Stimulated activated CD4-positive, alpha-beta T cell treated with anti-CD3 and anti-CD28 coated beads, Interleukin-12 subunit alpha, Interleukin-12 subunit beta, amount 100 ng/mL, for 48 hours (primary cell): ENCODE results near the gene JUNB.
A peak's percentile ranks its signal among the peaks of the same experiment; 100 is the strongest.
"Not testable (repeated sequence)": the region's sequence is repeated elsewhere in the genome, so short reads cannot be mapped to it uniquely, and the experiment has no call there.

Experiments used
- DNase-seq, 3 donors: peaks; one replicate each; pipeline ENCODE4 v3.0.0-alpha.2; 2020; ENCODE audit warnings: low read depth in 2 of 3, low spot score in 1 of 3

Gene JUNB

GRCh38 chr19:12802267-12803106, 11.2 kb downstream of the JUNB start:
- DNase-seq, result no peak

GRCh38 chr19:12804051-12804450, 12.8 kb downstream of the JUNB start:
- no peak for DNase-seq

GRCh38 chr19:12806242-12807081, 15.2 kb downstream of the JUNB start, which contains the start of gene RNASEH2A:
Gene RNASEH2A (plus strand): TSS chr19:12806584. CDS start chr19:12806674, 90 bp downstream.
- peak; percentile 77 to 87 (median 78) for DNase-seq

- DNase-seq, result no peak
Observed at GRCh38 chr19:12815088-12815487, 23.8 kb downstream of the JUNB start.

GRCh38 chr19:12817188-12817587, 25.9 kb downstream of the JUNB start:
- DNase-seq, result not testable (repeated sequence)

GRCh38 chr19:12817810-12818209, 26.5 kb downstream of the JUNB start:
- DNase-seq, result not testable (repeated sequence)

GRCh38 chr19:12821761-12822160, 30.5 kb downstream of the JUNB start:
- no peak for DNase-seq

GRCh38 chr19:12825254-12826131, 34.2 kb downstream of the JUNB start:
- DNase-seq, result no peak

- DNase-seq, result no peak
Observed at GRCh38 chr19:12828494-12828893, 37.2 kb downstream of the JUNB start.

GRCh38 chr19:12833418-12833737, 42.1 kb downstream of the JUNB start:
- DNase-seq, result no peak

GRCh38 chr19:12833738-12834565, 42.7 kb downstream of the JUNB start:
- DNase-seq, result peak in 1 of 3 donors; percentile 34

GRCh38 chr19:12834566-12834943, 43.3 kb downstream of the JUNB start, which contains the start of gene RTBDN:
Gene RTBDN (minus strand): TSS chr19:12834579. CDS start chr19:12829979, 4,600 bp downstream.
- DNase-seq, result no peak

GRCh38 chr19:12834976-12835757, 43.9 kb downstream of the JUNB start:
- no peak for DNase-seq

GRCh38 chr19:12836529-12836863, 45.2 kb downstream of the JUNB start:
- no peak for DNase-seq

GRCh38 chr19:12837225-12837624, 45.9 kb downstream of the JUNB start:
- no peak for DNase-seq

- peak in 1 of 3 donors; percentile 55 for DNase-seq
Observed at GRCh38 chr19:12838182-12838885, 47.0 kb downstream of the JUNB start, which contains the start of gene MAST1. Gene MAST1 (plus strand): TSS chr19:12838515. CDS start chr19:12838573, 58 bp downstream.

- no peak for DNase-seq
Observed at GRCh38 chr19:12838886-12839756, 47.8 kb downstream of the JUNB start.
